NB4 (cell line): ENCODE measurements around the gene SIGLEC9.

ENCODE experiments used
- DNase-seq: peaks from one replicate; pipeline ENCODE4 v3.0.0; 2010; ENCODE audit warnings: low read depth
- H3K4me3 ChIP-seq: one replicate; pipeline ENCODE4 v1.5.1; 2011; ENCODE audit warnings: mild to moderate bottlenecking, low read depth, low read length, moderate library complexity
- MYC ChIP-seq: IDR thresholded peaks from 2 replicates; pipeline ENCODE4 v1.6.1; 2011; ENCODE audit warnings: low read depth, low read length
- POLR2A ChIP-seq: IDR thresholded peaks from 2 replicates; pipeline ENCODE4 v1.6.1; 2011; ENCODE audit warnings: mild to moderate bottlenecking; ENCODE audit not compliant: insufficient read length; ENCODE audit errors: extremely low read depth
- TF ChIP-seq, protein P1 (sequence below): IDR thresholded peaks from one replicate; pipeline ENCODE4 v1.5.1; 2012; ENCODE audit warnings: low read depth, low read length
- TF ChIP-seq, protein P2 (sequence below): IDR thresholded peaks from 2 replicates; pipeline ENCODE4 v1.6.1; 2011; ENCODE audit warnings: low read depth, low read length

SIGLEC9 gene

DNA sequence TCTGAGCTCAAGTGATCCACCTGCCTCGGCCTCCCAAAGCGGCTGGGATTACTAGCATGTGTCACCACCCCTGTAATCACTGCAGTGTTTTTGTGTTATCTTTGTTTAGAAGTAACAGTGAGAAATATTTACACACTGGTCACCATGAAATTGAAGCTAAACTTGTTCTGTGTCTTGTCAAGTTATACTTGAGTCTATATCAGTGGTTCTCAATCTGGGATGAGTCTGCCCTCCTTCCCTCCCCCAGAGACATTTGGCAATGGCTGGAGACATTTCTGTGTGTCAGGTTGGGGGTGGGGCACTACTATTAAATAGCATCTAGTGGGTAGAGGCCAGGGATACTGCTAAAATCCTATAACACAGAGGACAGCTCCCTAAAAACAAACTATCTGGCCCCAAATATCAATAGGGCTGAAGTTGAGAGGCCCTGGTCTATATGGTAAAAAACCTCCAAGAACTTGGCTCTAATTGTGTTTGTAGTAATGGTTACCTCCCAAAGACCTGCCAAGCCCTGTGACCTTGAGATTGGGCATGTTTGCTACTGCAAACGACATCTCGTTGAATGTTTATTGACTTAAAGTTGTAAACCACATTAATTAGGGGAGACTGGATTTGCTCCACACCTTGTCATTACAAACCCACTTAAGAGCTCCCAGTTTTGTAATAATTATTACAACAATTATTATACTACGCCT is 23.4 kb upstream of the SIGLEC9 start:
- TF ChIP-seq POLR2A, result no peak
- no peak for TF ChIP-seq MYC
- TF ChIP-seq, protein P1, sequence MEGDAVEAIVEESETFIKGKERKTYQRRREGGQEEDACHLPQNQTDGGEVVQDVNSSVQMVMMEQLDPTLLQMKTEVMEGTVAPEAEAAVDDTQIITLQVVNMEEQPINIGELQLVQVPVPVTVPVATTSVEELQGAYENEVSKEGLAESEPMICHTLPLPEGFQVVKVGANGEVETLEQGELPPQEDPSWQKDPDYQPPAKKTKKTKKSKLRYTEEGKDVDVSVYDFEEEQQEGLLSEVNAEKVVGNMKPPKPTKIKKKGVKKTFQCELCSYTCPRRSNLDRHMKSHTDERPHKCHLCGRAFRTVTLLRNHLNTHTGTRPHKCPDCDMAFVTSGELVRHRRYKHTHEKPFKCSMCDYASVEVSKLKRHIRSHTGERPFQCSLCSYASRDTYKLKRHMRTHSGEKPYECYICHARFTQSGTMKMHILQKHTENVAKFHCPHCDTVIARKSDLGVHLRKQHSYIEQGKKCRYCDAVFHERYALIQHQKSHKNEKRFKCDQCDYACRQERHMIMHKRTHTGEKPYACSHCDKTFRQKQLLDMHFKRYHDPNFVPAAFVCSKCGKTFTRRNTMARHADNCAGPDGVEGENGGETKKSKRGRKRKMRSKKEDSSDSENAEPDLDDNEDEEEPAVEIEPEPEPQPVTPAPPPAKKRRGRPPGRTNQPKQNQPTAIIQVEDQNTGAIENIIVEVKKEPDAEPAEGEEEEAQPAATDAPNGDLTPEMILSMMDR, result no peak
- TF ChIP-seq, protein P2, sequence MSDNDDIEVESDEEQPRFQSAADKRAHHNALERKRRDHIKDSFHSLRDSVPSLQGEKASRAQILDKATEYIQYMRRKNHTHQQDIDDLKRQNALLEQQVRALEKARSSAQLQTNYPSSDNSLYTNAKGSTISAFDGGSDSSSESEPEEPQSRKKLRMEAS, result no peak
- DNase-seq, result no peak
- no peak overlapping the region for H3K4me3 ChIP-seq

DNA sequence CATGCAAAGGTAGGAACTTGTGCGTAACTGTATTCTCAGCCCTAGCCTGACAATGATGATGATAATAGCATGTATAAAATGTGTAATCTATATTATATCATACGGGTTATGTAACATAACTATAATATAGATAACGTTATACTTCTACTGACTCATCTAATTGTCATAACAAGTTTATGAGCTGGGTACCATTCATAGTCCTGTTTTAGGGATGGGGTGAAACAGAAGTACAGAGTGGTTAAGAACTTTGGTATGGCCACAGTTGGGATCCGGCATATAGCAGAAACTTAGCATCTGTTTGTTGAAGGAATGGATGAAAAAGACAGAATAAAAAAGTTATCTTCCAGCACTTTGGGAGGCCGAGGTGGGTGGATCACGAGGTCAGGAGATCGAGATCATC is 21.7 kb upstream of the SIGLEC9 start:
- no peak for TF ChIP-seq MYC
- TF ChIP-seq, protein P2, result no peak
- no peak for TF ChIP-seq POLR2A
- TF ChIP-seq, protein P1, result no peak
- no peak overlapping the region for H3K4me3 ChIP-seq
- DNase-seq, result no peak

DNA sequence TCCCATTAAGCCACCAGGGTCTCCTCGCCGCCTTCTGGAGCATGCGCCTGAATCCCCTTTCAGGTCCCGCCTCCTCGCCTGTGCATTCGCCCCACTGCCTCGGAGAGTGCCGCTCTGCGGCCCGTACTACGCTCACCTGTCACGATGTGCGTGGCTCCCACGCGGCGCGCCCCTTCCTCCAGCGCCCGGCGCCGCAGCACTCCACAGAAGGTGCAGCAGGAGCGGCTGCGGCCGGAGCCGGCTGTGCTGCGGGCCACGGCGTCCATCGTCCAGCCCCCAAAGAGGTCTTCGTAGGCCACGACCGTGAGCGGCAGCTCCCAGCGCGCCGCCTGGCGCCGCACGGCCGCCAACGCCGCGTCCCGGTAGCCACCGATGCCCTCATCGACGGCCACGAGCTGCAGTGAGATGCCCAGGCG is 20.8 kb upstream of the SIGLEC9 start:
- H3K4me3 ChIP-seq, result no peak overlapping the region
- TF ChIP-seq, protein P1, result no peak
- TF ChIP-seq, protein P2, result no peak
- no peak for TF ChIP-seq MYC
- no peak for TF ChIP-seq POLR2A
- DNase-seq, result no peak

DNA sequence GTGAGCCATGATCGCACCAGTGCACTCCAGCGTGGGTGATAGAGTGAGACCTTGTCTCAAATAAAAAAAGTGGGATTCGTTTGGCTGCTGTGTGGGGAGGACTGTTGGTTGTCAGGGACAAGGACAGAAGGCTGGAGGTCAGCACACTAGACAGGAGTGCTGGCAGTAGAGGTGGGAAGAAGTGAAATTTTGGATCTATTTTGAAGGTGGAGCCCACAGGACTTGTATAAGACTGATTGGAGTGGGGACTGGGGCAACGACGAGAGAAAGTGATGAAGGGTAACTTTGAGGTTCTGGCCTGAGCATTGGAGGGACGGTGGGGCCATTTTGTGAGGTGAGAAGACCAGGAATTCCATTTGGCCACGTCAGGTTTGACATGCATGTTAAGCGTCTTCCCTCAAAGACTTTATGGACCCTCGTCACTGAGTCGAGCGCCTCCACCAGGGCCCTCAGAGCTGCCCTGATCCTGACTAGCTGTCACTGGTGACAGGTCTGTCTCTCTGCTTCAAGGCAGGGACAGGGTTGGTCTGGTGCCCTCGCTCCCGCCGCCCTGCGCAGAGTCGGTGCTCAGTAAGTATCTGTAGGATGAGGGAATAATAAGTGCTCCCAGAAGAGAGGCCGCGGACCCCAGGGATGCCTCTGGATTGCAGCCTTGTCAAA is 17.2 kb upstream of the SIGLEC9 start:
- peak overlapping the region; percentile 89 for H3K4me3 ChIP-seq
- TF ChIP-seq, protein P1, result no peak
- TF ChIP-seq, protein P2, result no peak
- no peak for TF ChIP-seq MYC
- no peak for TF ChIP-seq POLR2A
- DNase-seq, result no peak

DNA sequence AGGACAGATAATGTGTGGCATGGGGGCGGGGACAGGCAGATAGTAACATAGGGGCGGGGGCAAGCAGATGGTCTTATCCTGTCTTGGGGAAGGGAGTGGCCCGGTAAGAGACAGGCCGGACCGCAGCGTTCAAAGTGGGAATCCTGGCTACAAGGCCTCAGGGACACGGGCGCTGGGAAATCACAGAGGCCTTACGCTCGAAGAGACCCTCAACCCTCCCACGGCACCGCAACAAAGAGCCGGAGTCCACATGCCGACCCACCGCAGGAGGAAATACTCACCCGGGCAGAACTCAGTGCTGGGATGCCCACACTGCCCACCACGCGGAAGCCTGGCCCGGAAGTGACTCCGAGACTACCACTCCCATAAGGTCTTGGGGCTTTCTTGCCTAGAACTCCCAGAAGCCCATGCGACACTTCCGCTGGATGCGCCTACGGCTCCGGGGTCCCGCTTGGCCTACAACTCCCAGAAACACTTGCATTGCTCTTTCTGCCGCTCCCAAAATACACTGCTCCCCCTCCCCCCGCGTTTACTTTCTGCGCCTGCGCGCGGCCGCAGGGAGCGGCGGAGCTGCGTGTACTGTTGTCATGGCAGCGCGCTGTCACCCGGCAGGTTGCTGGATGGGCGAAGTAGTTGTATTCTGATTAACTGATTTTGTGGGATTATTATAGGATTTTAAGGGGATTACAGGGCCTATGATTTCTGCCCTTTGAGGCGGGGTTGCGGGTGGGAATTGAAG is 16.5 kb upstream of the SIGLEC9 start, which contains the start of gene CTU1:
TSS of gene CTU1 (minus strand) at position 344 of the 739 bp plus-strand sequence. CDS start 3,840 bp downstream, outside the sequence.
- peak; percentile 99 for DNase-seq
- TF ChIP-seq POLR2A (peak; percentile 75), MYC (peak; percentile 98)
- TF ChIP-seq, protein P2, result peak; percentile 90
- TF ChIP-seq, protein P1, result no peak
- peak within 1 kb of the TSS; percentile 89 for H3K4me3 ChIP-seq
